Measurements from ENCODE around the gene ZNF107. TPM values are rescaled to one million over a fixed set of nuclear protein-coding genes. Genes with fewer than 3 reads are reported as not detected.

Gene ZNF107
- total and polyA plus RNA-seq, 2 of the 13 experiments (the other 11 are each of a cell fraction or from before 2014, with no cell fraction given) = 2.5 to 5.4 TPM

GRCh38 chr7:64643566-64643965 lies 22.4 kb upstream of the ZNF107 start:
- H3K4me2 ChIP-seq (ENCODE audit: low read depth, low read length) = no peak overlapping the region
- no peak overlapping the region for H2AFZ ChIP-seq (ENCODE audit: low read length)
- no peaks in the 10 kb centered on the region for H3K9me3 ChIP-seq (ENCODE audit: low read length)
- no peaks in the 10 kb centered on the region for H3K79me2 ChIP-seq (ENCODE audit: insufficient read depth, low read length)
- no peak for DNase-seq (ENCODE audit: low spot score)
- no CpG with 5 or more reads among the region's 1 CpG for WGBS (ENCODE audit: low lambda C conversion rate)
- no peaks in the 10 kb centered on the region for H3K36me3 ChIP-seq (replicated peaks in 1 of 2; ENCODE audit: control insufficient read depth in 1 of 2, insufficient read depth in 2 of 2, low read length in 2 of 2)
- H4K20me1 ChIP-seq (ENCODE audit: insufficient read depth, low read length) = no peaks in the 10 kb centered on the region
- no peak overlapping the region for H3K4me3 ChIP-seq (replicated peaks in 1 of 3; ENCODE audit: insufficient read depth in 1 of 3, low read depth in 2 of 3, low read length in 3 of 3)
- intact Hi-C loops (cut with micrococcal nuclease; ENCODE audit: unreplicated experiment) (no loop called here), in situ Hi-C loops (cut with HindIII; ENCODE audit: extremely low pct_ligation_motif_present, low pct_unique_long_range_greater_than_20kb) (no loop called here)
- no peak overlapping the region for H3K9ac ChIP-seq (ENCODE audit: insufficient read depth, low read depth, low read length)
- TF ChIP-seq ZNF614 (CRISPR knock-in tag; IDR thresholded peaks at IDR 0.05; ENCODE audit: borderline replicate concordance) (no peak), CEBPB (IDR thresholded peaks at IDR 0.05; ENCODE audit: borderline replicate concordance, low read depth, low read length) (peak; percentile 52), CREB1 (IDR thresholded peaks at IDR 0.05) (peak; percentile 82), CREB1 (CRISPR knock-in tag; IDR thresholded peaks at IDR 0.05) (no peak), MNT (IDR thresholded peaks at IDR 0.05) (no peak)
- CTCF ChIA-PET (ENCODE audit: low intra/inter-chr PET ratio, low total read pairs) = no interaction called here
- no peak overlapping the region for H3K27ac ChIP-seq (ENCODE audit: extremely low read length, insufficient read depth, low read length)
- no peak for ATAC-seq
- POLR2A ChIA-PET = no interaction called here
- no TSS peak for BruUV-seq (replicated peaks)
- H3K4me1 ChIP-seq (ENCODE audit: insufficient read depth, low read length) = no peaks in the 10 kb centered on the region; the same call in 1 of the 2 replicates
- no peaks in the 10 kb centered on the region for H3K27me3 ChIP-seq (ENCODE audit: control insufficient read depth in 1 of 2, insufficient read depth in 2 of 2, low read length in 2 of 2)
- no peak for FAIRE-seq

- ChIA-PET CTCF (ENCODE audit: low intra/inter-chr PET ratio, low total read pairs) (no interaction called here), POLR2A (no interaction called here)
- peaks cover 10% of the 10 kb centered on the region; the same call in 1 of the 2 replicates for H3K4me1 ChIP-seq (ENCODE audit: insufficient read depth, low read length)
- H3K4me2 ChIP-seq (ENCODE audit: low read depth, low read length) = no peak overlapping the region
- no peak overlapping the region for H3K9ac ChIP-seq (ENCODE audit: insufficient read depth, low read depth, low read length)
- intact Hi-C loops (cut with micrococcal nuclease; ENCODE audit: unreplicated experiment) = no loop called here
- no TSS peak for BruUV-seq (replicated peaks)
- ATAC-seq (no peak), FAIRE-seq (no peak), DNase-seq (ENCODE audit: low spot score) (no peak)
- no peaks in the 10 kb centered on the region for H4K20me1 ChIP-seq (ENCODE audit: insufficient read depth, low read length)
- in situ Hi-C loops (cut with HindIII; ENCODE audit: extremely low pct_ligation_motif_present, low pct_unique_long_range_greater_than_20kb) = no loop called here
- TF ChIP-seq CEBPB (IDR thresholded peaks at IDR 0.05; ENCODE audit: borderline replicate concordance, low read depth, low read length) (peak; percentile 55), POLR2AphosphoS5 (IDR thresholded peaks at IDR 0.05; ENCODE audit: low read depth, low read length) (no peak), BRCA1 (CRISPR knock-in tag; IDR thresholded peaks at IDR 0.05) (no peak), ZNF180 (CRISPR knock-in tag; IDR thresholded peaks at IDR 0.05; ENCODE audit: borderline replicate concordance, low read depth) (no peak)
- H3K27ac ChIP-seq (ENCODE audit: extremely low read length, insufficient read depth, low read length) = no peak overlapping the region
- H2AFZ ChIP-seq (ENCODE audit: low read length) = no peak overlapping the region
- H3K27me3 ChIP-seq (ENCODE audit: control insufficient read depth in 1 of 2, insufficient read depth in 2 of 2, low read length in 2 of 2) = no peaks in the 10 kb centered on the region
- no peaks in the 10 kb centered on the region for H3K79me2 ChIP-seq (ENCODE audit: insufficient read depth, low read length)
- no peaks in the 10 kb centered on the region for H3K9me3 ChIP-seq (ENCODE audit: low read length)
- H3K4me3 ChIP-seq (replicated peaks in 1 of 3; ENCODE audit: insufficient read depth in 1 of 3, low read depth in 2 of 3, low read length in 3 of 3) = no peak overlapping the region
- H3K36me3 ChIP-seq (replicated peaks in 1 of 2; ENCODE audit: control insufficient read depth in 1 of 2, insufficient read depth in 2 of 2, low read length in 2 of 2) = no peaks in the 10 kb centered on the region
- 63% methylated on average over 1 of the region's 1 CpG for WGBS (ENCODE audit: low lambda C conversion rate)
Observed at GRCh38 chr7:64651203-64651602, 14.7 kb upstream of the ZNF107 start.
